DND-41 (cell line): ENCODE data around the gene AKR1B15.
"Not testable (repeated sequence)": the region's sequence is repeated elsewhere in the genome, so short reads cannot be mapped to it uniquely, and the experiment has no call there.

Source experiments
- ATAC-seq: fragments of 200-7000 bp; cut with Tn5 transposase; 3 replicates; pipeline ENCODE4 v1.9.1; 2021; ENCODE audit warnings: low read depth; ENCODE audit not compliant: insufficient read depth
- DNase-seq: peaks from one replicate; pipeline ENCODE4 v3.0.0-alpha.2; 2020
- H2AFZ ChIP-seq: 2 replicates; pipeline ENCODE4 v1.6.0; 2012; ENCODE audit warnings: low read depth, low read length
- H3K27ac ChIP-seq: 2 replicates; pipeline ENCODE4 v1.5.1; 2012; ENCODE audit warnings: low read length, inconsistent platforms
- H3K27me3 ChIP-seq: fragments of 200-600 bp; sonication (generic); 2 replicates; pipeline ENCODE4 v1.6.0; 2012; ENCODE audit warnings: low read length, mild to moderate bottlenecking, inconsistent platforms; ENCODE audit not compliant: insufficient read depth, poor library complexity
- H3K36me3 ChIP-seq: 2 replicates; pipeline ENCODE4 v1.5.1; 2012; ENCODE audit warnings: low read length, inconsistent platforms; ENCODE audit not compliant: insufficient read depth
- H3K4me1 ChIP-seq: 2 replicates; pipeline ENCODE4 v1.5.1; 2012; ENCODE audit warnings: mild to moderate bottlenecking, low read length; ENCODE audit not compliant: insufficient read depth
- H3K4me2 ChIP-seq: 2 replicates; pipeline ENCODE4 v1.6.0; 2012; ENCODE audit warnings: mild to moderate bottlenecking, moderate library complexity, low read length, inconsistent platforms; ENCODE audit not compliant: insufficient read depth
- H3K4me3 ChIP-seq, 2 experiments: fragments of 200-600 bp in 1 of 2; shearing (Covaris generic) in 1 of 2; 2 replicates each; pipeline ENCODE4 v1.5.1; 2012 to 2016; ENCODE audit warnings: inconsistent platforms in 2 of 2, low read length in 2 of 2, mild to moderate bottlenecking in 2 of 2, low read depth in 1 of 2, moderate library complexity in 1 of 2
- H3K79me2 ChIP-seq: 2 replicates; pipeline ENCODE4 v1.6.0; 2012; ENCODE audit warnings: low read length, inconsistent platforms; ENCODE audit not compliant: insufficient read depth
- H3K9ac ChIP-seq: 2 replicates; pipeline ENCODE4 v1.6.0; 2012; ENCODE audit warnings: low read depth, mild to moderate bottlenecking, inconsistent platforms, low read length, moderate library complexity
- H3K9me3 ChIP-seq: 2 replicates; pipeline ENCODE4 v1.5.1; 2012; ENCODE audit warnings: low read length, moderate library complexity, mild to moderate bottlenecking, inconsistent platforms; ENCODE audit not compliant: insufficient read depth, severe bottlenecking
- H4K20me1 ChIP-seq: 2 replicates; pipeline ENCODE4 v1.6.0; 2012; ENCODE audit warnings: low read length; ENCODE audit not compliant: insufficient read depth
- CTCF ChIP-seq: IDR thresholded peaks from 2 replicates; pipeline ENCODE4 v1.5.1; 2012; ENCODE audit warnings: borderline replicate concordance, low read length, moderate library complexity, mild to moderate bottlenecking; ENCODE audit not compliant: poor library complexity, severe bottlenecking; ENCODE audit errors: extremely low read depth
- EZH2 ChIP-seq: IDR thresholded peaks from 3 replicates; pipeline ENCODE4 v1.6.1; 2012; ENCODE audit warnings: borderline replicate concordance, low read depth, mild to moderate bottlenecking, moderate library complexity, low read length, inconsistent platforms; ENCODE audit not compliant: severe bottlenecking

AKR1B15 gene

DNA sequence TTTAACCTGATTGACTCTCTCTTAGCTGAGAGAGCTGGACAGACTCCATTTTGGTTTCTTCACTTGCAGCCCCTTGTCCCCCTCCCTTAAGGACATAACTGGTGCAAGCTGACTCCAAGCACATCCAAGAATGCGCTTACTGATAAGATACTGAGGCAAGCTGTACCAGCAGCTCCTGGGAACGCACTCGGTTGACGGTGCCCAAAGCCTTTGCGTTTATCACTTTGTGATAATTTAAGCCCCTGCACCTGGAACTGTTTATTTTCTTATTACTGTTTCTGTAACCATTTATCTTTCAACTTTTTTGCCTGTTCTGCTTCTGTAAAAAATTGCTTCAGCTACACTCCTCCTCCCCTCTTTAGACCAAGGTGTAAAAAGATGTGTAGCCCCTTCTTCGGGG lies 8.5 kb downstream of the AKR1B15 start:
- no peaks in the 10 kb centered on the region for H4K20me1 ChIP-seq
- H3K4me2 ChIP-seq: no peak overlapping the region
- TF ChIP-seq EZH2 (no peak), CTCF (no peak)
- no peaks in the 10 kb centered on the region for H3K36me3 ChIP-seq
- no peaks in the 10 kb centered on the region for H3K79me2 ChIP-seq
- DNase-seq: no peak
- no peak for ATAC-seq
- no peaks in the 10 kb centered on the region for H3K4me1 ChIP-seq
- H3K27me3 ChIP-seq: no peaks in the 10 kb centered on the region
- H3K9me3 ChIP-seq: no peaks in the 10 kb centered on the region
- H3K9ac ChIP-seq: no peak overlapping the region
- H3K4me3 ChIP-seq: no peak overlapping the region
- H2AFZ ChIP-seq: no peak overlapping the region
- no peak overlapping the region for H3K27ac ChIP-seq

GRCh38 chr7:134558370-134558769 lies 9.5 kb downstream of the AKR1B15 start:
- H3K9me3 ChIP-seq: no peaks in the 10 kb centered on the region
- H3K4me3 ChIP-seq: no peak overlapping the region
- no peaks in the 10 kb centered on the region for H4K20me1 ChIP-seq
- TF ChIP-seq EZH2 (no peak), CTCF (no peak)
- H3K4me1 ChIP-seq: no peaks in the 10 kb centered on the region
- no peaks in the 10 kb centered on the region for H3K79me2 ChIP-seq
- no peaks in the 10 kb centered on the region for H3K27me3 ChIP-seq
- DNase-seq (no peak), ATAC-seq (no peak)
- no peak overlapping the region for H2AFZ ChIP-seq
- no peaks in the 10 kb centered on the region for H3K36me3 ChIP-seq
- no peak overlapping the region for H3K4me2 ChIP-seq
- no peak overlapping the region for H3K27ac ChIP-seq
- no peak overlapping the region for H3K9ac ChIP-seq

GRCh38 chr7:134561616-134562015 lies 12.7 kb downstream of the AKR1B15 start:
- not testable (repeated sequence) for H4K20me1 ChIP-seq, H3K27me3 ChIP-seq, DNase-seq, H3K4me3 ChIP-seq, H3K4me1 ChIP-seq, H3K9me3 ChIP-seq, H3K36me3 ChIP-seq, H3K79me2 ChIP-seq, H3K9ac ChIP-seq, H3K27ac ChIP-seq, ATAC-seq, H3K4me2 ChIP-seq, H2AFZ ChIP-seq

DNA sequence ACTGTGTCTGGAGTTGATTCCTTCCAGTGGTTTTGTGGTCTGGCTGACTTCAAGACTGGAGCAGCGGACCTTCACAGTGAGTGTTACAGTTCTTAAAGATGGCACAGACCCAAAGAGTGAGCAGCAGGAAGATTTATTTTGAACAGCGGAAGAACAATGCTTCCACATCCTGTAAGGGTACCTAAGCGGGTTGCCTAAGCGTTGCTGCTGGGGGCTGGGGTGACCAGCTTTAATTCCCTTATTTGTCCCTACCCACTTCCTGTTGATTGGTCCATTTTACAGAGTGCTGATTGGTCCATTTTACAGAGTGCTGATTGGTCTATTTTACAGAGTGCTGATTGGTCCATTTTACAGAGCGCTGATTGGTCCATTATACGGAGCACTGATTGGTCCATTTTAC lies 13.2 kb downstream of the AKR1B15 start:
- Histone ChIP-seq H3K79me2 (no peaks in the 10 kb centered on the region), H3K9me3 (no peaks in the 10 kb centered on the region), H3K4me3 (no peak overlapping the region), H3K9ac (no peak overlapping the region), H3K4me2 (no peak overlapping the region), H3K27me3 (no peaks in the 10 kb centered on the region), H2AFZ (no peak overlapping the region), H4K20me1 (no peaks in the 10 kb centered on the region), H3K4me1 (no peaks in the 10 kb centered on the region), H3K27ac (no peak overlapping the region), H3K36me3 (no peaks in the 10 kb centered on the region)
- TF ChIP-seq EZH2 (no peak), CTCF (no peak)
- ATAC-seq: no peak
- no peak for DNase-seq

DNA sequence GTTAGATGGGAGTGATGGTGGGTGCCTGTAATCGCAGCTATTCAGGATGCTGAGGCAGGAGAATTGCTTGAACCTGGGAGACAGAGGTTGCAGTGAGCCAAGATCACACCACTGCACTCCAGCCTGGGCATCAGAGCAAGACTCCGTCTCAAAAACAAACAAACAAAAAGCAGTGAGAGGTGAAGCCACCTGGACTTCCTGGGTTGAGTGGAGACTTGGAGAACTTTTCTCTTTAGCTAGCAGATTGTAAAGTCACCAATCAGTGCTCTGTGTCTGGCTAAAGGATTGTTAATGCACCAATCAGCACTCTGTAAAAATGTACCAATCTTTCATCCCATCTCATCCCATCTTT lies 14.5 kb downstream of the AKR1B15 start:
- H3K4me1 ChIP-seq, H3K79me2 ChIP-seq, H3K4me3 ChIP-seq, H2AFZ ChIP-seq, DNase-seq, H3K27me3 ChIP-seq, H3K36me3 ChIP-seq, H3K27ac ChIP-seq, H3K9ac ChIP-seq, H4K20me1 ChIP-seq, H3K9me3 ChIP-seq, ATAC-seq, H3K4me2 ChIP-seq: not testable (repeated sequence)
